SKM-1 treated with dmso at 0.1 percent for 144 hours (cell line): ENCODE data around the gene GOLIM4.
"Not testable (repeated sequence)": the region's sequence is repeated elsewhere in the genome, so short reads cannot be mapped to it uniquely, and the experiment has no call there.

ENCODE experiments used
- DNase-seq: peaks from one replicate; lab custom pipeline; 2025; ENCODE audit not compliant: unreplicated experiment; lab: John Stamatoyannopoulos, UW

The GOLIM4 gene

GRCh38 chr3:168095611-168096209, at the start of gene GOLIM4:
TSS of gene GOLIM4 (minus strand) at chr3:168095924. CDS start at chr3:168095285, 639 bp downstream.
- DNase-seq = peak; percentile 95

GRCh38 chr3:168141405-168141998, 45.8 kb upstream of the GOLIM4 start:
- peak; percentile 22 for DNase-seq

- DNase-seq = no peak
These were observed 44.2 kb upstream of the GOLIM4 start for GRCh38 chr3:168139947-168140346.

- DNase-seq = no peak
These were observed 42.7 kb upstream of the GOLIM4 start for GRCh38 chr3:168138421-168138820.

GRCh38 chr3:168134931-168135330, 39.2 kb upstream of the GOLIM4 start:
- no peak for DNase-seq

- not testable (repeated sequence) for DNase-seq
These were observed 34.5 kb upstream of the GOLIM4 start for GRCh38 chr3:168130250-168130649.

GRCh38 chr3:168128463-168128862, 32.7 kb upstream of the GOLIM4 start:
- DNase-seq = not testable (repeated sequence)

- DNase-seq = no peak
These were observed 31.7 kb upstream of the GOLIM4 start for GRCh38 chr3:168127466-168127865.

GRCh38 chr3:168124791-168125190, 29.1 kb upstream of the GOLIM4 start:
- DNase-seq = no peak

GRCh38 chr3:168124291-168124690, 28.6 kb upstream of the GOLIM4 start:
- no peak for DNase-seq

- no peak for DNase-seq
These were observed 27.8 kb upstream of the GOLIM4 start for GRCh38 chr3:168123201-168124176.

- no peak for DNase-seq
These were observed 25.7 kb upstream of the GOLIM4 start for GRCh38 chr3:168121184-168122017.

- DNase-seq = no peak
These were observed 22.2 kb upstream of the GOLIM4 start for GRCh38 chr3:168117853-168118313.

GRCh38 chr3:168117059-168117458, 21.3 kb upstream of the GOLIM4 start:
- no peak for DNase-seq

- no peak for DNase-seq
These were observed 20.6 kb upstream of the GOLIM4 start for GRCh38 chr3:168116279-168116678.

- no peak for DNase-seq
These were observed 18.1 kb upstream of the GOLIM4 start for GRCh38 chr3:168113848-168114247.

- DNase-seq = no peak
These were observed 17.2 kb upstream of the GOLIM4 start for GRCh38 chr3:168112894-168113293.

GRCh38 chr3:168104361-168104760, 8.6 kb upstream of the GOLIM4 start:
- DNase-seq = no peak

- DNase-seq = no peak
These were observed 7.1 kb upstream of the GOLIM4 start for GRCh38 chr3:168102735-168103410.

- DNase-seq = no peak
These were observed 5.2 kb upstream of the GOLIM4 start for GRCh38 chr3:168100777-168101492.
